ENCODE results near the gene PRRT2.
A peak's percentile ranks its signal among the peaks of the same experiment; 100 is the strongest.

The PRRT2 gene

GRCh38 chr16:29858149-29858849 is 46.3 kb downstream of the PRRT2 start:
- H3K4me3 ChIP-seq (ENCODE audit: low read length), result no peak overlapping the region
- no peak overlapping the region for H3K27ac ChIP-seq (ENCODE audit: low read length)
- H3K9ac ChIP-seq (ENCODE audit: low read length), result no peak overlapping the region
- no peaks in the 10 kb centered on the region for H3K9me3 ChIP-seq (ENCODE audit: control insufficient read depth, low read depth, low read length)
- peaks cover 18% of the 10 kb centered on the region for H3K36me3 ChIP-seq (ENCODE audit: control insufficient read depth, low read depth, low read length)
- H3K4me1 ChIP-seq (ENCODE audit: control insufficient read depth, low read depth, low read length), result no peaks in the 10 kb centered on the region
- H3K27me3 ChIP-seq (ENCODE audit: control insufficient read depth, insufficient read depth, low read length), result no peaks in the 10 kb centered on the region

- no peaks in the 10 kb centered on the region for H3K27me3 ChIP-seq (ENCODE audit: control insufficient read depth, insufficient read depth, low read length)
- H3K4me3 ChIP-seq (ENCODE audit: low read length), result no peak overlapping the region
- H3K36me3 ChIP-seq (ENCODE audit: control insufficient read depth, low read depth, low read length), result peaks cover 18% of the 10 kb centered on the region
- H3K4me1 ChIP-seq (ENCODE audit: control insufficient read depth, low read depth, low read length), result no peaks in the 10 kb centered on the region
- no peak overlapping the region for H3K9ac ChIP-seq (ENCODE audit: low read length)
- H3K9me3 ChIP-seq (ENCODE audit: control insufficient read depth, low read depth, low read length), result no peaks in the 10 kb centered on the region
- H3K27ac ChIP-seq (ENCODE audit: low read length), result no peak overlapping the region
Measured at GRCh38 chr16:29858974-29859373, 47.0 kb downstream of the PRRT2 start.

GRCh38 chr16:29860218-29860617 is 48.2 kb downstream of the PRRT2 start:
- H3K9me3 ChIP-seq (ENCODE audit: control insufficient read depth, low read depth, low read length), result no peaks in the 10 kb centered on the region
- peaks cover 18% of the 10 kb centered on the region for H3K36me3 ChIP-seq (ENCODE audit: control insufficient read depth, low read depth, low read length)
- no peaks in the 10 kb centered on the region for H3K27me3 ChIP-seq (ENCODE audit: control insufficient read depth, insufficient read depth, low read length)
- no peak overlapping the region for H3K9ac ChIP-seq (ENCODE audit: low read length)
- no peak overlapping the region for H3K27ac ChIP-seq (ENCODE audit: low read length)
- no peaks in the 10 kb centered on the region for H3K4me1 ChIP-seq (ENCODE audit: control insufficient read depth, low read depth, low read length)
- H3K4me3 ChIP-seq (ENCODE audit: low read length), result no peak overlapping the region

GRCh38 chr16:29862383-29862883 is 50.4 kb downstream of the PRRT2 start:
- Histone ChIP-seq H3K9ac (ENCODE audit: low read length) (peak overlapping the region; percentile 84), H3K4me3 (ENCODE audit: low read length) (peak overlapping the region; percentile 91), H3K27me3 (ENCODE audit: control insufficient read depth, insufficient read depth, low read length) (no peaks in the 10 kb centered on the region), H3K9me3 (ENCODE audit: control insufficient read depth, low read depth, low read length) (no peaks in the 10 kb centered on the region), H3K27ac (ENCODE audit: low read length) (no peak overlapping the region), H3K36me3 (ENCODE audit: control insufficient read depth, low read depth, low read length) (peaks cover 18% of the 10 kb centered on the region), H3K4me1 (ENCODE audit: control insufficient read depth, low read depth, low read length) (no peaks in the 10 kb centered on the region)

- Histone ChIP-seq H3K36me3 (ENCODE audit: control insufficient read depth, low read depth, low read length) (peaks cover 18% of the 10 kb centered on the region), H3K4me1 (ENCODE audit: control insufficient read depth, low read depth, low read length) (no peaks in the 10 kb centered on the region), H3K27me3 (ENCODE audit: control insufficient read depth, insufficient read depth, low read length) (no peaks in the 10 kb centered on the region), H3K4me3 (ENCODE audit: low read length) (peak within 1 kb of the TSS; percentile 91), H3K9ac (ENCODE audit: low read length) (peak within 1 kb of the TSS; percentile 84), H3K9me3 (ENCODE audit: control insufficient read depth, low read depth, low read length) (no peaks in the 10 kb centered on the region), H3K27ac (ENCODE audit: low read length) (peak within 1 kb of the TSS; percentile 94)
Measured at GRCh38 chr16:29862884-29863668, 51.1 kb downstream of the PRRT2 start, which contains the start of gene CDIPT. Gene CDIPT, minus strand, starts transcription at chr16:29863226. Its CDS starts 369 bp downstream, at chr16:29862857.

- Histone ChIP-seq H3K4me1 (ENCODE audit: control insufficient read depth, low read depth, low read length) (no peaks in the 10 kb centered on the region), H3K4me3 (ENCODE audit: low read length) (peak overlapping the region; percentile 91), H3K36me3 (ENCODE audit: control insufficient read depth, low read depth, low read length) (peaks cover 15% of the 10 kb centered on the region), H3K27ac (ENCODE audit: low read length) (no peak overlapping the region), H3K27me3 (ENCODE audit: control insufficient read depth, insufficient read depth, low read length) (no peaks in the 10 kb centered on the region), H3K9me3 (ENCODE audit: control insufficient read depth, low read depth, low read length) (no peaks in the 10 kb centered on the region), H3K9ac (ENCODE audit: low read length) (no peak overlapping the region)
Measured at GRCh38 chr16:29863669-29863984, 51.6 kb downstream of the PRRT2 start.

GRCh38 chr16:29864205-29864604 is 52.2 kb downstream of the PRRT2 start:
- Histone ChIP-seq H3K27ac (ENCODE audit: low read length) (no peak overlapping the region), H3K4me1 (ENCODE audit: control insufficient read depth, low read depth, low read length) (no peaks in the 10 kb centered on the region), H3K4me3 (ENCODE audit: low read length) (no peak overlapping the region), H3K9me3 (ENCODE audit: control insufficient read depth, low read depth, low read length) (no peaks in the 10 kb centered on the region), H3K9ac (ENCODE audit: low read length) (no peak overlapping the region), H3K27me3 (ENCODE audit: control insufficient read depth, insufficient read depth, low read length) (no peaks in the 10 kb centered on the region), H3K36me3 (ENCODE audit: control insufficient read depth, low read depth, low read length) (peaks cover 10% of the 10 kb centered on the region)

All from iPS-18a (cell line).